ENCODE measurements around the gene CDC14B. TPM values are rescaled to one million over a fixed set of nuclear protein-coding genes. Genes with fewer than 3 reads are reported as not detected.

Gene CDC14B
- total and polyA plus RNA-seq, 2 of the 4 experiments (the other 2 are of a cell fraction) = 9.7 to 26.3 TPM

DNA sequence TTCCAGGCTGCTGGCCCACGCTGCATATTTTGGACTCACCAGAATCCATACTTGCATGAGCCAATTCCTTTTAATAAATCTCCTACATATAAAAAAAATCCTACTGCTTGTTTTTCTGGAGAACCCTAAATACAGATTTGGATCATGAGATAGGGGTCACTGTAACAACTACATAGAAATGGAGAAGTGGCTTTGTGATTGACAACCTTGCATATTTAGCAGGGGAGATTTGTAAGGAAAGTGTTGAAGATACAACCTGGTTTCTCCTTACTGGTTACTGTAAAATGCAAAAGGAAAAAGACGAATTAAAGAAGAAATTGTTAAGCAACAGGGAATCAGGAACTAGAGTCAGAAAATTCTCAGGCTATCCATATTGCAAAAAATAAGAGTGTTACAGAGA, 94.9 kb downstream of the CDC14B start:
- POLR2A ChIA-PET (ENCODE audit: unreplicated experiment) = no interaction called here
- DNase-seq (no peak), ATAC-seq (ENCODE audit: low read depth) (no peak)
- in situ Hi-C loops (cut with MboI; ENCODE audit: low sequenced_read_pairs) = no loop called here
- H4K91ac ChIP-seq (ENCODE audit: insufficient read depth, low read depth, low read length) = no peak overlapping the region
- no peaks in the 10 kb centered on the region for H3K9me3 ChIP-seq (ENCODE audit: control insufficient read depth, insufficient read depth, low read length)
- H4K8ac ChIP-seq (ENCODE audit: low read depth in 2 of 2, low read length in 2 of 2) = no peak overlapping the region
- H3K4me3 ChIP-seq (ENCODE audit: insufficient read depth, low read depth, low read length) = no peak overlapping the region
- no peak overlapping the region for H3K23ac ChIP-seq (ENCODE audit: low read depth, low read length)
- no peaks in the 10 kb centered on the region for H4K20me1 ChIP-seq (ENCODE audit: insufficient read depth, low read length)
- no peaks in the 10 kb centered on the region for H3K4me1 ChIP-seq (ENCODE audit: control insufficient read depth, insufficient read depth, low read length)
- H3K4me2 ChIP-seq (ENCODE audit: low read depth, low read length) = no peak overlapping the region
- no peak for TF ChIP-seq CEBPB (IDR thresholded peaks at IDR 0.05; ENCODE audit: low read depth, low read length)
- TF ChIP-seq, protein P1, sequence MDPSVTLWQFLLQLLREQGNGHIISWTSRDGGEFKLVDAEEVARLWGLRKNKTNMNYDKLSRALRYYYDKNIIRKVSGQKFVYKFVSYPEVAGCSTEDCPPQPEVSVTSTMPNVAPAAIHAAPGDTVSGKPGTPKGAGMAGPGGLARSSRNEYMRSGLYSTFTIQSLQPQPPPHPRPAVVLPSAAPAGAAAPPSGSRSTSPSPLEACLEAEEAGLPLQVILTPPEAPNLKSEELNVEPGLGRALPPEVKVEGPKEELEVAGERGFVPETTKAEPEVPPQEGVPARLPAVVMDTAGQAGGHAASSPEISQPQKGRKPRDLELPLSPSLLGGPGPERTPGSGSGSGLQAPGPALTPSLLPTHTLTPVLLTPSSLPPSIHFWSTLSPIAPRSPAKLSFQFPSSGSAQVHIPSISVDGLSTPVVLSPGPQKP (IDR thresholded peaks at IDR 0.05; ENCODE audit: borderline replicate concordance, low read depth, low read length) = no peak
- no peak for TF ChIP-seq CHD1 (IDR thresholded peaks at IDR 0.05; ENCODE audit: low read depth, low read length)
- TF ChIP-seq, protein P2, sequence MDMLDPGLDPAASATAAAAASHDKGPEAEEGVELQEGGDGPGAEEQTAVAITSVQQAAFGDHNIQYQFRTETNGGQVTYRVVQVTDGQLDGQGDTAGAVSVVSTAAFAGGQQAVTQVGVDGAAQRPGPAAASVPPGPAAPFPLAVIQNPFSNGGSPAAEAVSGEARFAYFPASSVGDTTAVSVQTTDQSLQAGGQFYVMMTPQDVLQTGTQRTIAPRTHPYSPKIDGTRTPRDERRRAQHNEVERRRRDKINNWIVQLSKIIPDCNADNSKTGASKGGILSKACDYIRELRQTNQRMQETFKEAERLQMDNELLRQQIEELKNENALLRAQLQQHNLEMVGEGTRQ (IDR thresholded peaks at IDR 0.05; ENCODE audit: low read depth, low read length) = no peak
- no peak for TF ChIP-seq SMC3 (IDR thresholded peaks at IDR 0.05; ENCODE audit: low read depth, low read length)
- TF ChIP-seq, protein P3, sequence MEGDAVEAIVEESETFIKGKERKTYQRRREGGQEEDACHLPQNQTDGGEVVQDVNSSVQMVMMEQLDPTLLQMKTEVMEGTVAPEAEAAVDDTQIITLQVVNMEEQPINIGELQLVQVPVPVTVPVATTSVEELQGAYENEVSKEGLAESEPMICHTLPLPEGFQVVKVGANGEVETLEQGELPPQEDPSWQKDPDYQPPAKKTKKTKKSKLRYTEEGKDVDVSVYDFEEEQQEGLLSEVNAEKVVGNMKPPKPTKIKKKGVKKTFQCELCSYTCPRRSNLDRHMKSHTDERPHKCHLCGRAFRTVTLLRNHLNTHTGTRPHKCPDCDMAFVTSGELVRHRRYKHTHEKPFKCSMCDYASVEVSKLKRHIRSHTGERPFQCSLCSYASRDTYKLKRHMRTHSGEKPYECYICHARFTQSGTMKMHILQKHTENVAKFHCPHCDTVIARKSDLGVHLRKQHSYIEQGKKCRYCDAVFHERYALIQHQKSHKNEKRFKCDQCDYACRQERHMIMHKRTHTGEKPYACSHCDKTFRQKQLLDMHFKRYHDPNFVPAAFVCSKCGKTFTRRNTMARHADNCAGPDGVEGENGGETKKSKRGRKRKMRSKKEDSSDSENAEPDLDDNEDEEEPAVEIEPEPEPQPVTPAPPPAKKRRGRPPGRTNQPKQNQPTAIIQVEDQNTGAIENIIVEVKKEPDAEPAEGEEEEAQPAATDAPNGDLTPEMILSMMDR (conservative IDR thresholded peaks at IDR 0.05; ENCODE audit: low read depth, low read length) = no peak
- TF ChIP-seq NFE2L2 (IDR thresholded peaks at IDR 0.05; ENCODE audit: low read depth, low read length) = no peak
- TF ChIP-seq MAZ (IDR thresholded peaks at IDR 0.05; ENCODE audit: borderline replicate concordance, low read depth, low read length) = no peak
- CTCF ChIA-PET = no interaction called here
- no peak overlapping the region for H3K14ac ChIP-seq (replicated peaks; ENCODE audit: low read depth, low read length)
- H4K5ac ChIP-seq (ENCODE audit: low read depth, low read length) = no peak overlapping the region
- H3K9me1 ChIP-seq (ENCODE audit: insufficient read depth, low read length) = no peaks in the 10 kb centered on the region; the same call in 1 of the 2 replicates
- peaks cover 12% of the 10 kb centered on the region for H3K36me3 ChIP-seq (ENCODE audit: control insufficient read depth, insufficient read depth, low read length)
- no peak overlapping the region for H3K9ac ChIP-seq (ENCODE audit: low read depth, low read length)
- H2BK5ac ChIP-seq (ENCODE audit: low read depth, low read length, poor library complexity, severe bottlenecking) = no peak overlapping the region
- H3K4ac ChIP-seq (ENCODE audit: low read depth, low read length) = no peak overlapping the region
- H2AFZ ChIP-seq (replicated peaks; ENCODE audit: low read length, poor library complexity) = no peak overlapping the region
- no peaks in the 10 kb centered on the region for H3K27me3 ChIP-seq (ENCODE audit: control insufficient read depth, insufficient read depth, low read length)
- no peak overlapping the region for H2BK120ac ChIP-seq (ENCODE audit: low read depth, low read length)
- H3K27ac ChIP-seq (ENCODE audit: insufficient read depth, low read length) = no peak overlapping the region
- H2BK15ac ChIP-seq (ENCODE audit: low read depth, low read length) = no peak overlapping the region
- no peak overlapping the region for H2AK5ac ChIP-seq (ENCODE audit: low read depth, low read length)
- H2BK20ac ChIP-seq (ENCODE audit: low read depth, low read length) = no peak overlapping the region
- no peak overlapping the region for H2AK9ac ChIP-seq (replicated peaks; ENCODE audit: low read depth, low read length, poor library complexity)
- 75% methylated on average over 1 of the region's 2 CpGs; no CpG with 5 or more reads in 1 of the 2 experiments for WGBS, 2 experiments (ENCODE audit: extremely low coverage in 2 of 2, insufficient read length in 1 of 2)
- no peaks in the 10 kb centered on the region for H3K79me1 ChIP-seq (ENCODE audit: low read depth in 1 of 2, low read length in 2 of 2)
- no peak overlapping the region for H3K56ac ChIP-seq (ENCODE audit: extremely low read depth, insufficient read depth, low read length)
- no TSS peak for BruUV-seq (replicated peaks)
- intact Hi-C loops (cut with micrococcal nuclease) = no loop called here
- no peak overlapping the region for H3K18ac ChIP-seq (ENCODE audit: low read depth, low read length)
- dilution Hi-C loops (cut with HindIII; ENCODE audit: low sequenced_read_pairs, unreplicated experiment) = no loop called here

Measured in IMR-90 (cell line).